Endodermal cell (in vitro differentiated cells): ENCODE data around the gene FUT2. TPM values are rescaled to one million over a fixed set of nuclear protein-coding genes. Genes with fewer than 3 reads are reported as not detected.
"Not testable (repeated sequence)": the region's sequence is repeated elsewhere in the genome, so short reads cannot be mapped to it uniquely, and the experiment has no call there.

ENCODE experiments used
- DNase-seq: peaks from one replicate; pipeline ENCODE4 v3.0.0-alpha.2; 2017
- H3K27ac ChIP-seq: 2 replicates; pipeline ENCODE4 v1.5.1; 2013; ENCODE audit warnings: mild to moderate bottlenecking, low read depth, low read length, moderate library complexity
- H3K27me3 ChIP-seq: 2 replicates; pipeline ENCODE4 v1.6.1; 2013; ENCODE audit warnings: mild to moderate bottlenecking, low read length, moderate library complexity; ENCODE audit not compliant: insufficient read depth, control insufficient read depth, poor library complexity, severe bottlenecking
- H3K36me3 ChIP-seq: 2 replicates; pipeline ENCODE4 v1.7.0; 2013; ENCODE audit warnings: mild to moderate bottlenecking, low read length, moderate library complexity; ENCODE audit not compliant: control insufficient read depth, insufficient read depth
- H3K4me1 ChIP-seq: one replicate; pipeline ENCODE4 v1.7.0; 2013; ENCODE audit warnings: low read length; ENCODE audit not compliant: control insufficient read depth, insufficient read depth
- H3K4me3 ChIP-seq: 2 replicates; pipeline ENCODE4 v1.5.1; 2013; ENCODE audit warnings: mild to moderate bottlenecking, low read length, moderate library complexity
- H3K9ac ChIP-seq: 2 replicates; pipeline ENCODE4 v1.6.1; 2013; ENCODE audit warnings: mild to moderate bottlenecking, low read length, moderate library complexity; ENCODE audit not compliant: poor library complexity, severe bottlenecking; ENCODE audit errors: extremely low read depth
- H3K9me3 ChIP-seq: 2 replicates; pipeline ENCODE4 v1.6.1; 2013; ENCODE audit warnings: mild to moderate bottlenecking, low read length, moderate library complexity; ENCODE audit not compliant: control insufficient read depth
- H3K27ac Mint-ChIP-seq: 2 replicates; pipeline ENCODE4 v1.8.0; 2020; ENCODE audit warnings: mixed read lengths
- H3K27me3 Mint-ChIP-seq: 2 replicates; pipeline ENCODE4 v1.8.0; 2021; ENCODE audit warnings: mild to moderate bottlenecking, mixed read lengths; ENCODE audit not compliant: insufficient read depth
- H3K36me3 Mint-ChIP-seq: 2 replicates; pipeline ENCODE4 v1.8.0; 2020; ENCODE audit warnings: low read depth, mixed read lengths
- H3K4me1 Mint-ChIP-seq: 2 replicates; pipeline ENCODE4 v1.8.0; 2020; ENCODE audit warnings: mixed read lengths
- H3K4me3 Mint-ChIP-seq: 2 replicates; pipeline ENCODE4 v1.8.0; 2020; ENCODE audit warnings: mild to moderate bottlenecking, moderate library complexity, mixed read lengths
- H3K9me3 Mint-ChIP-seq: 2 replicates; pipeline ENCODE4 v1.8.0; 2020; ENCODE audit warnings: mild to moderate bottlenecking, mixed read lengths
- WGBS, 2 experiments: methylation state at CpG; one replicate each; pipeline versions ENCODE4 v1.1.5 to v1.1.7; 2013; ENCODE audit warnings: missing lambda C conversion rate in 2 of 2, mixed read lengths in 1 of 2; ENCODE audit not compliant: insufficient coverage in 1 of 2, insufficient read length in 1 of 2; 5-methylcytosine and 5-hydroxymethylcytosine counted together
- total RNA-seq, 2 donors: library from RNA; stranded (reverse); fragmentation: NEBNext Ultra II Directional in 1 of 2; extraction: Animal tissue kit (Norgen Biotek cat#: 25700) in 1 of 2; gene quantifications; 2 replicates in 1 of 2; 3 replicates in 1 of 2; pipeline ENCODE4 v1.2.1, GENCODE V29; 2021
- TF ChIP-seq, protein P1 (sequence below): fragments of 200-600 bp; sonication (generic); conservative IDR thresholded peaks from 2 replicates; pipeline ENCODE4 v1.5.0; 2021; ENCODE audit warnings: antibody characterized with exemption, mild to moderate bottlenecking

FUT2 gene
- total RNA-seq, 2 donors from 2014 or later: 5.8 to 11.0 TPM

DNA sequence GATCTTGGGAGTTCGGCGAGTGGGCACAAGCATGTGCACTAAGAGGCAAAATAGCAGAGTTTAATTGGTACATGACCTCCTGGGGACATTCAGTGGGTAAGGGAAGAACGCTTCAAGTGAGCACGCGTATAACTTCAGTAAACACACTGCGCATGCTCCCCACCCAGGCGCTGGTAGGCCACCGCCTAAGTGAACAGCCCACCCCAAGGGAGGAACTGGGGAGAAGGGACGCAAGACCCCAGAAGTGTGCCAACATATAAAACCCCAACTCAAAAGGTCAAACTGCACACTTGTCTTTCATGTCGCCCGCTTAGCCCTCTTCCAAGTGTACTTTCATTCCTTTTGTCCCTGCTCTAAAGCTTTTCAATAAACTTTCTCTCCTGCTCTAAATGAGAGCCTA is 12.4 kb upstream of the FUT2 start:
- TF ChIP-seq, protein P1, sequence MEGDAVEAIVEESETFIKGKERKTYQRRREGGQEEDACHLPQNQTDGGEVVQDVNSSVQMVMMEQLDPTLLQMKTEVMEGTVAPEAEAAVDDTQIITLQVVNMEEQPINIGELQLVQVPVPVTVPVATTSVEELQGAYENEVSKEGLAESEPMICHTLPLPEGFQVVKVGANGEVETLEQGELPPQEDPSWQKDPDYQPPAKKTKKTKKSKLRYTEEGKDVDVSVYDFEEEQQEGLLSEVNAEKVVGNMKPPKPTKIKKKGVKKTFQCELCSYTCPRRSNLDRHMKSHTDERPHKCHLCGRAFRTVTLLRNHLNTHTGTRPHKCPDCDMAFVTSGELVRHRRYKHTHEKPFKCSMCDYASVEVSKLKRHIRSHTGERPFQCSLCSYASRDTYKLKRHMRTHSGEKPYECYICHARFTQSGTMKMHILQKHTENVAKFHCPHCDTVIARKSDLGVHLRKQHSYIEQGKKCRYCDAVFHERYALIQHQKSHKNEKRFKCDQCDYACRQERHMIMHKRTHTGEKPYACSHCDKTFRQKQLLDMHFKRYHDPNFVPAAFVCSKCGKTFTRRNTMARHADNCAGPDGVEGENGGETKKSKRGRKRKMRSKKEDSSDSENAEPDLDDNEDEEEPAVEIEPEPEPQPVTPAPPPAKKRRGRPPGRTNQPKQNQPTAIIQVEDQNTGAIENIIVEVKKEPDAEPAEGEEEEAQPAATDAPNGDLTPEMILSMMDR: no peak
- Mint-ChIP-seq H3K4me1 (no peaks in the 10 kb centered on the region), H3K4me3 (no peak overlapping the region), H3K27me3 (peaks cover 2% of the 10 kb centered on the region), H3K27ac (no peak overlapping the region), H3K36me3 (no peaks in the 10 kb centered on the region), H3K9me3 (no peaks in the 10 kb centered on the region)
- Histone ChIP-seq H3K9ac (no peak overlapping the region), H3K9me3 (no peaks in the 10 kb centered on the region), H3K27ac (no peak overlapping the region), H3K4me1 (no peaks in the 10 kb centered on the region), H3K4me3 (no peak overlapping the region), H3K36me3 (no peaks in the 10 kb centered on the region), H3K27me3 (no peaks in the 10 kb centered on the region)
- 97% methylated on average over 10 to 11 of the region's 11 CpGs for WGBS, 2 experiments
- no peak for DNase-seq

- H3K27ac ChIP-seq: no peak overlapping the region
- TF ChIP-seq, protein P1: no peak
- H3K4me3 ChIP-seq: no peak overlapping the region
- no peaks in the 10 kb centered on the region for H3K4me1 Mint-ChIP-seq
- H3K4me3 Mint-ChIP-seq: no peak overlapping the region
- DNase-seq: no peak
- WGBS, 2 experiments: 82 to 94% methylated on average over 8 to 9 of the region's 9 CpGs
- no peak overlapping the region for H3K9ac ChIP-seq
- no peaks in the 10 kb centered on the region for H3K9me3 Mint-ChIP-seq
- H3K27me3 Mint-ChIP-seq: peaks cover 2% of the 10 kb centered on the region
- H3K27ac Mint-ChIP-seq: no peak overlapping the region
- no peaks in the 10 kb centered on the region for H3K36me3 Mint-ChIP-seq
- no peaks in the 10 kb centered on the region for H3K4me1 ChIP-seq
- no peaks in the 10 kb centered on the region for H3K36me3 ChIP-seq
- H3K27me3 ChIP-seq: no peaks in the 10 kb centered on the region
- H3K9me3 ChIP-seq: no peaks in the 10 kb centered on the region
Measured at GRCh38 chr19:48685583-48685982, 10.2 kb upstream of the FUT2 start.

DNA sequence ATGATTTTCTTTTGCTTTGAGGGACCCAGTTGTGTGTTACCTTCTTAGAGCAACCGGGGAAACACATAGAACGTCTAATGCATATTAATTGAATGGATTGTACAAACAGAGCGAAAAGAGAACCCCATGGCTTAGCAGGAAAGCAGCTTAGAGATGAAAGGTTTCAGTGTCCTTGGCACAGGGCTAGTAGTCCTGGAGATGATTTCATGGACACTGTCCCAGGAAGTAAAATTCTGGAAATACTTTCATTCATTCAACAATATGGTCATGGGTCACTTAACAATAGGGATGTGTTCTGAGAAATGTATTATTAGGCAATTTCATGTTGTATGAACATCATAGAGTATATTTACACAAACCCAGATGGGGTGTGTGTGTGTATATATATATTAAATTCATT is 9.7 kb upstream of the FUT2 start:
- Mint-ChIP-seq H3K9me3 (no peaks in the 10 kb centered on the region), H3K4me3 (no peak overlapping the region), H3K36me3 (no peaks in the 10 kb centered on the region), H3K27ac (no peak overlapping the region), H3K4me1 (no peaks in the 10 kb centered on the region), H3K27me3 (peaks cover 2% of the 10 kb centered on the region)
- H3K27ac ChIP-seq: no peak overlapping the region
- H3K4me3 ChIP-seq: no peak overlapping the region
- H3K27me3 ChIP-seq: no peaks in the 10 kb centered on the region
- no peak for DNase-seq
- WGBS, 2 experiments: 80 to 84% methylated on average over 3 of the region's 3 CpGs
- no peaks in the 10 kb centered on the region for H3K4me1 ChIP-seq
- no peaks in the 10 kb centered on the region for H3K9me3 ChIP-seq
- no peak overlapping the region for H3K9ac ChIP-seq
- no peaks in the 10 kb centered on the region for H3K36me3 ChIP-seq
- TF ChIP-seq, protein P1: no peak

GRCh38 chr19:48686637-48687036 is 9.1 kb upstream of the FUT2 start:
- not testable (repeated sequence) for H3K9me3 Mint-ChIP-seq, H3K4me1 ChIP-seq, H3K36me3 ChIP-seq, H3K27me3 Mint-ChIP-seq, H3K27ac ChIP-seq, H3K27ac Mint-ChIP-seq, DNase-seq, H3K4me3 Mint-ChIP-seq, H3K9ac ChIP-seq, H3K4me1 Mint-ChIP-seq, H3K27me3 ChIP-seq, H3K36me3 Mint-ChIP-seq, H3K4me3 ChIP-seq, H3K9me3 ChIP-seq
- 90% methylated on average over 6 to 7 of the region's 7 CpGs for WGBS, 2 experiments
